ENCODE data around the gene POLA1.

The POLA1 gene

GRCh38 chrX:25039036-25039435 is 345.3 kb downstream of the POLA1 start:
- intact Hi-C loops (cut with DNase I), result no loop called here

GRCh38 chrX:25043192-25043591 is 349.5 kb downstream of the POLA1 start:
- DNase-seq, result no peak
- intact Hi-C loops (cut with DNase I), result no loop called here

More at GRCh38 chrX:25039036-25039435, 345.3 kb downstream of the POLA1 start:
- DNase-seq, result no peak
